Body of pancreas (tissue), 4 donors: Measurements from ENCODE around the gene ABCG1. TPM values are rescaled to one million over a fixed set of nuclear protein-coding genes. Genes with fewer than 3 reads are reported as not detected.

Experiments used
- ATAC-seq: fragments of 150-250 bp; one replicate; pipeline ENCODE4 v1.9.1; 2016
- DNase-seq, 4 donors: peaks; one replicate each; pipeline ENCODE4 v3.0.0-alpha.2; 2019
- H3K27ac ChIP-seq, 4 donors: fragments of 200-600 bp; sonication (generic); 1 replicate in 3 of 4; 2 replicates in 1 of 4; pipeline versions ENCODE4 v1.5.1 to v1.6.1; 2016 to 2019; ENCODE audit warnings: mild to moderate bottlenecking in 1 of 4, mixed read lengths in 1 of 4, moderate library complexity in 1 of 4
- H3K27me3 ChIP-seq, 2 donors: fragments of 200-600 bp; sonication (generic); one replicate each; pipeline ENCODE4 v1.6.0; 2016; ENCODE audit warnings: mild to moderate bottlenecking in 1 of 2
- H3K36me3 ChIP-seq, 2 donors: fragments of 200-600 bp; sonication (generic); replicated peaks in 1 of 2; 2 replicates each; pipeline ENCODE4 v1.5.1; 2016; ENCODE audit warnings: low read depth in 2 of 2; ENCODE audit not compliant: insufficient read depth in 1 of 2
- H3K4me1 ChIP-seq: fragments of 200-600 bp; sonication (generic); one replicate; pipeline ENCODE4 v1.6.0; 2016
- H3K4me3 ChIP-seq, 2 donors: fragments of 200-600 bp; sonication (generic); 1 replicate in 1 of 2; 2 replicates in 1 of 2; pipeline ENCODE4 v1.5.1; 2016 to 2019
- H3K9me3 ChIP-seq, 3 donors: fragments of 200-600 bp; sonication (generic); 1 replicate in 2 of 3; 2 replicates in 1 of 3; pipeline ENCODE4 v1.5.1; 2016
- CTCF ChIP-seq, 7 experiments: fragments of 450-650 bp in 4 of 7; fragments of 200-600 bp in 3 of 7; sonication (generic) in 3 of 7; IDR thresholded peaks; one replicate each; pipeline ENCODE4 v1.5.1; 2016 to 2019; ENCODE audit warnings: antibody characterized with exemption in 7 of 7
- POLR2A ChIP-seq, 3 donors: fragments of 450-650 bp; IDR thresholded peaks; one replicate each; pipeline ENCODE4 v1.6.1; 2016; ENCODE audit warnings: antibody characterized with exemption in 3 of 3, mild to moderate bottlenecking in 2 of 3
- WGBS, 2 donors: methylation state at CpG; one replicate each; pipeline ENCODE4 v1.1.5; 2017; 5-methylcytosine and 5-hydroxymethylcytosine counted together
- intact Hi-C: fragments of 100-400 bp; cut with DNase I; formaldehyde crosslinking; loops from one replicate; pipeline ENCODE4 v1.15.1; 2023
- total RNA-seq, 2 donors: library from RNA; depleted of rRNA; stranded (reverse); fragments of >200 nt; gene quantifications; one replicate each; pipeline ENCODE4 v1.1.0, GENCODE V29; 2016

Gene ABCG1
- total RNA-seq = 1 to 10 TPM; 7.5 to 7.6 TPM

GRCh38 chr21:42218836-42219605 lies at the start of gene ABCG1:
Gene ABCG1 (plus strand): TSS chr21:42219140. CDS start chr21:42219263, 123 bp downstream.
- WGBS, 2 donors = 0 to 6% methylated on average over 10 to 66 of the region's 83 CpGs
- peak within 1 kb of the TSS in 3 of 4 donors; percentile 44 to 78 (median 55) for H3K27ac ChIP-seq
- H3K4me1 ChIP-seq = peaks cover 20% of the 10 kb centered on the region
- TF ChIP-seq POLR2A (IDR thresholded peaks at IDR 0.05) = peak in 1 of 3 donors; percentile 14
- TF ChIP-seq CTCF (IDR thresholded peaks at IDR 0.05) = no peak
- H3K4me3 ChIP-seq = peak within 1 kb of the TSS in 1 of 2 donors; percentile 37
- DNase-seq = peak in 3 of 4 donors; percentile 40 to 62 (median 48)
- no peaks in the 10 kb centered on the region for H3K36me3 ChIP-seq
- H3K27me3 ChIP-seq = peaks cover 0 to 7% of the 10 kb centered on the region in 2 donors
- intact Hi-C loops = no loop called here
- ATAC-seq = peak; percentile 61
- H3K9me3 ChIP-seq = no peaks in the 10 kb centered on the region

GRCh38 chr21:42169758-42170157 lies 49.2 kb upstream of the ABCG1 start:
- Histone ChIP-seq H3K9me3 (no peaks in the 10 kb centered on the region), H3K27me3 (no peaks in the 10 kb centered on the region), H3K27ac (no peak overlapping the region), H3K4me3 (no peak overlapping the region), H3K4me1 (no peaks in the 10 kb centered on the region), H3K36me3 (no peaks in the 10 kb centered on the region)
- TF ChIP-seq CTCF (IDR thresholded peaks at IDR 0.05) (no peak), POLR2A (IDR thresholded peaks at IDR 0.05) (no peak)
- intact Hi-C loops = no loop called here
- DNase-seq = no peak
- no peak for ATAC-seq

- Histone ChIP-seq H3K36me3 (no peaks in the 10 kb centered on the region), H3K9me3 (no peaks in the 10 kb centered on the region), H3K27ac (no peak overlapping the region), H3K4me1 (no peaks in the 10 kb centered on the region), H3K27me3 (no peaks in the 10 kb centered on the region), H3K4me3 (no peak overlapping the region)
- DNase-seq (no peak), ATAC-seq (no peak)
- intact Hi-C loops = no loop called here
- WGBS, 2 donors = 68 to 75% methylated on average over 14 of the region's 14 CpGs
- TF ChIP-seq POLR2A (IDR thresholded peaks at IDR 0.05) = no peak
- no peak for TF ChIP-seq CTCF (IDR thresholded peaks at IDR 0.05)
Observed at GRCh38 chr21:42171091-42172053, 47.6 kb upstream of the ABCG1 start.

- no peaks in the 10 kb centered on the region for H3K4me1 ChIP-seq
- H3K27ac ChIP-seq = no peak overlapping the region
- H3K36me3 ChIP-seq = no peaks in the 10 kb centered on the region
- H3K27me3 ChIP-seq = no peaks in the 10 kb centered on the region
- WGBS, 2 donors = 81 to 83% methylated on average over 20 to 37 of the region's 40 CpGs
- intact Hi-C loops = no loop called here
- ATAC-seq = no peak
- DNase-seq = no peak
- H3K4me3 ChIP-seq = no peak overlapping the region
- no peaks in the 10 kb centered on the region for H3K9me3 ChIP-seq
- TF ChIP-seq POLR2A (IDR thresholded peaks at IDR 0.05) (no peak), CTCF (IDR thresholded peaks at IDR 0.05) (no peak)
Observed at GRCh38 chr21:42172596-42173483, 46.1 kb upstream of the ABCG1 start.
